IMR-90 (cell line): ENCODE measurements around the gene KCNJ3.

Source experiments
- NFE2L2 ChIP-seq: fragments of 150-350 bp; IDR thresholded peaks from 2 replicates; pipeline ENCODE4 v1.6.1; 2016; ENCODE audit warnings: low read depth, mild to moderate bottlenecking, low read length
- POLR2A ChIP-seq: IDR thresholded peaks from 2 replicates; pipeline ENCODE4 v1.6.1; 2012; ENCODE audit warnings: mild to moderate bottlenecking, low read depth, low read length
- RFX5 ChIP-seq: IDR thresholded peaks from 2 replicates; pipeline ENCODE4 v1.8.0; 2012; ENCODE audit warnings: low read depth, mild to moderate bottlenecking, low read length, moderate library complexity
- TF ChIP-seq, protein P1 (sequence below): conservative IDR thresholded peaks from 2 replicates; pipeline ENCODE4 v1.5.1; 2012; ENCODE audit warnings: mild to moderate bottlenecking, low read depth, low read length, improper control_type of control experiment

DNA sequence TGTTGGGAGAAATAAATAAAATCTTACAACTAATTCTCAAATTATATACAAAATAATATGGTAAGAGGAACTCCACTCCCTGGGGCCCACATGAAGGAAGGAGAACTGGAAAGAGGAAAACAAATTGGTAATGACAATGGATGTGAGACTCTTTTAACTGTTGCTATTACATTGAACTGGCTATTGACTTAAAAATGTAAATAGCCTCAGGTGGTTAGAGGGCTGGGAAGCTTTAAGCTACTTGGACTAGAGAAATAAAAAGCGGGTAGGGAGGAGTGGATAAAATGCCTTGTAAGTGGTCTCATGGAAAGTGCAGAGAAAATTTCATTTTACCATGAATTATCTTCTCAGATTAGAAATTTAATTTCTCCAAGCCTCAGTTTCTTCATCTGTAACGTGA is 64.1 kb downstream of the KCNJ3 start:
- TF ChIP-seq POLR2A (no peak), RFX5 (no peak), NFE2L2 (no peak)
- TF ChIP-seq, protein P1, sequence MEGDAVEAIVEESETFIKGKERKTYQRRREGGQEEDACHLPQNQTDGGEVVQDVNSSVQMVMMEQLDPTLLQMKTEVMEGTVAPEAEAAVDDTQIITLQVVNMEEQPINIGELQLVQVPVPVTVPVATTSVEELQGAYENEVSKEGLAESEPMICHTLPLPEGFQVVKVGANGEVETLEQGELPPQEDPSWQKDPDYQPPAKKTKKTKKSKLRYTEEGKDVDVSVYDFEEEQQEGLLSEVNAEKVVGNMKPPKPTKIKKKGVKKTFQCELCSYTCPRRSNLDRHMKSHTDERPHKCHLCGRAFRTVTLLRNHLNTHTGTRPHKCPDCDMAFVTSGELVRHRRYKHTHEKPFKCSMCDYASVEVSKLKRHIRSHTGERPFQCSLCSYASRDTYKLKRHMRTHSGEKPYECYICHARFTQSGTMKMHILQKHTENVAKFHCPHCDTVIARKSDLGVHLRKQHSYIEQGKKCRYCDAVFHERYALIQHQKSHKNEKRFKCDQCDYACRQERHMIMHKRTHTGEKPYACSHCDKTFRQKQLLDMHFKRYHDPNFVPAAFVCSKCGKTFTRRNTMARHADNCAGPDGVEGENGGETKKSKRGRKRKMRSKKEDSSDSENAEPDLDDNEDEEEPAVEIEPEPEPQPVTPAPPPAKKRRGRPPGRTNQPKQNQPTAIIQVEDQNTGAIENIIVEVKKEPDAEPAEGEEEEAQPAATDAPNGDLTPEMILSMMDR = no peak
